ENCODE results near the gene SPATC1L.

SPATC1L gene

GRCh38 chr21:46217511-46218196 is 33.4 kb upstream of the SPATC1L start:
- Histone ChIP-seq H3K4me1 (ENCODE audit: control insufficient read depth in 1 of 2, insufficient read depth in 1 of 2, low read depth in 1 of 2, low read length in 1 of 2) (no peaks in the 10 kb centered on the region), H3K27me3 (no peaks in the 10 kb centered on the region), H3K36me3 (no peaks in the 10 kb centered on the region), H3K9me3 (no peaks in the 10 kb centered on the region), H3K4me3 (ENCODE audit: low read depth in 1 of 2, low read length in 1 of 2) (no peak overlapping the region), H3K27ac (no peak overlapping the region)
- TF ChIP-seq, protein P1, sequence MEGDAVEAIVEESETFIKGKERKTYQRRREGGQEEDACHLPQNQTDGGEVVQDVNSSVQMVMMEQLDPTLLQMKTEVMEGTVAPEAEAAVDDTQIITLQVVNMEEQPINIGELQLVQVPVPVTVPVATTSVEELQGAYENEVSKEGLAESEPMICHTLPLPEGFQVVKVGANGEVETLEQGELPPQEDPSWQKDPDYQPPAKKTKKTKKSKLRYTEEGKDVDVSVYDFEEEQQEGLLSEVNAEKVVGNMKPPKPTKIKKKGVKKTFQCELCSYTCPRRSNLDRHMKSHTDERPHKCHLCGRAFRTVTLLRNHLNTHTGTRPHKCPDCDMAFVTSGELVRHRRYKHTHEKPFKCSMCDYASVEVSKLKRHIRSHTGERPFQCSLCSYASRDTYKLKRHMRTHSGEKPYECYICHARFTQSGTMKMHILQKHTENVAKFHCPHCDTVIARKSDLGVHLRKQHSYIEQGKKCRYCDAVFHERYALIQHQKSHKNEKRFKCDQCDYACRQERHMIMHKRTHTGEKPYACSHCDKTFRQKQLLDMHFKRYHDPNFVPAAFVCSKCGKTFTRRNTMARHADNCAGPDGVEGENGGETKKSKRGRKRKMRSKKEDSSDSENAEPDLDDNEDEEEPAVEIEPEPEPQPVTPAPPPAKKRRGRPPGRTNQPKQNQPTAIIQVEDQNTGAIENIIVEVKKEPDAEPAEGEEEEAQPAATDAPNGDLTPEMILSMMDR (IDR thresholded peaks at IDR 0.05): no peak

- no peaks in the 10 kb centered on the region for H3K36me3 ChIP-seq
- no peaks in the 10 kb centered on the region for H3K4me1 ChIP-seq (ENCODE audit: control insufficient read depth in 1 of 2, insufficient read depth in 1 of 2, low read depth in 1 of 2, low read length in 1 of 2)
- TF ChIP-seq, protein P1 (IDR thresholded peaks at IDR 0.05): no peak
- H3K27ac ChIP-seq: no peak overlapping the region
- no peaks in the 10 kb centered on the region for H3K27me3 ChIP-seq
- no peak overlapping the region for H3K4me3 ChIP-seq (ENCODE audit: low read depth in 1 of 2, low read length in 1 of 2)
- H3K9me3 ChIP-seq: no peaks in the 10 kb centered on the region
Measured at GRCh38 chr21:46216132-46216747, 32.0 kb upstream of the SPATC1L start.

DNA sequence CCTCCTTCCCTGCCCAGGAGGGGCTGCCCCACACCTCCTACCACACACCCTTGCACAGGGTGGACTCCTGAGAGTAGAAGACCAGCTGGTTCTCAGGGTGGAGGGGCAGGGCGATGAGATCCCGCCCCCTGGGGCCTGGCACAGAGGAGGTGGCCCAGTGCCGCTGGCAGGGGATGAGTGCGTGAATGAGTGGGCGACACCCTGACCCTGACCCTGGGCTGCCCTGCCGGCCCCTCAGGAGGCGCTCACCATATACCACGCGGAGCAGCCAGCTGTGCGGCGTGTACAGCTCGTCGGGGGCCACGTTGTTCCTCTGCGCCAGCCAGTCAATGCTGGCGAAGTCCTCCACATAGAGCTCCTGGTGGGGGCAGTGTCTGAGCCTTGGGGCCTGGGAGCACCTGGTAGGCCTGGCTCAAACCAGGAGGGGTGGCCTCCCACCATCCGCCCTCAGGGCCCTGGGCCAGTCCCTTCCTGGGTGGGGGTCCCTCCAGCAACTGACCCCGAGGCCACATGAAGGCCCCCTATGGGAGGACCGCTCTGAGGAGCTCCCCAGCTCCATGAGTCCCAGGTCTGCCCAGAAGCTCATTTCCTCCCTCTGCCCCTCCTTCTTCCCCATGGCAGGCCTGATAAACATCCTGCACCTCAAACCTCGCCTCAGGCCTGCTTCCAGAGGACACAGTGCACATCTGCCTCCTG is 31.3 kb upstream of the SPATC1L start:
- Histone ChIP-seq H3K27me3 (no peaks in the 10 kb centered on the region), H3K9me3 (no peaks in the 10 kb centered on the region), H3K36me3 (no peaks in the 10 kb centered on the region), H3K4me3 (ENCODE audit: low read depth in 1 of 2, low read length in 1 of 2) (no peak overlapping the region), H3K27ac (no peak overlapping the region), H3K4me1 (ENCODE audit: control insufficient read depth in 1 of 2, insufficient read depth in 1 of 2, low read depth in 1 of 2, low read length in 1 of 2) (no peaks in the 10 kb centered on the region)
- TF ChIP-seq, protein P1 (IDR thresholded peaks at IDR 0.05): no peak

- H3K4me1 ChIP-seq (ENCODE audit: control insufficient read depth in 1 of 2, insufficient read depth in 1 of 2, low read depth in 1 of 2, low read length in 1 of 2): no peaks in the 10 kb centered on the region
- H3K9me3 ChIP-seq: no peaks in the 10 kb centered on the region
- no peak overlapping the region for H3K4me3 ChIP-seq (ENCODE audit: low read depth in 1 of 2, low read length in 1 of 2)
- no peaks in the 10 kb centered on the region for H3K36me3 ChIP-seq
- TF ChIP-seq, protein P1 (IDR thresholded peaks at IDR 0.05): no peak
- H3K27me3 ChIP-seq: no peaks in the 10 kb centered on the region
- H3K27ac ChIP-seq: no peak overlapping the region
Measured at GRCh38 chr21:46214478-46215340, 30.4 kb upstream of the SPATC1L start.

DNA sequence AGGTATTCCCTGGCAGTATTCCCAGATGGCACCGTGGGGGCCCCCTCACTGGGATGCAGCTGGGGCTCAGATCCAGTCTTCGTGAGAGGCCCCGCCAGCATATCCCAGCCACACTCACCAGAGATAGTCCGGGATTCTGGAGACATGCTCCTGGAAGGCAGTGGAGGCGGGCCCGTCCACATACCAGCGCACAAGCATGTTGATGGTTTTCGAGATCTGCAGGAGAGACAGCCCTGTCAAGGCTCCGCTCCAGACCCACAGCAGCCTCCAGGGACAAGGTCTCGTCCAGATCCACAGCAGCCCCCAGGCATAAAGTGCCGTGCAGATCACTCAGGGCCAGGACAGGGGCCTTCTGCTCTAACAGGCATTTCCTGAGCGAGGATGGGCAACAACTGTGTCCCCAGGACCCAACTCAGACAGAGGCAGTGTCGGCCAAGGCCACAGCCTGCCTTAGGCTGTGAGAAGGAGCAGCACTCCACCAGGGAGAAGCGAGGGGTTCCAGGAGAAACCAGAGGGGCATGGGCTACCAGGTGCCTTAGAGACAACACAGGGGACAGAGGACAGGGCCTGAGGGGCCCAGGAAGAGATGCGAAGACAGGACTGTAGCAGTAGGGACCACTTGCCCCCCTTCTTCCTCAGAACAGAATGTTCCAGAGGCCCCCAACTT is 29.5 kb upstream of the SPATC1L start:
- Histone ChIP-seq H3K27ac (no peak overlapping the region), H3K36me3 (peaks cover 3% of the 10 kb centered on the region), H3K9me3 (no peaks in the 10 kb centered on the region), H3K4me1 (ENCODE audit: control insufficient read depth in 1 of 2, insufficient read depth in 1 of 2, low read depth in 1 of 2, low read length in 1 of 2) (no peaks in the 10 kb centered on the region), H3K4me3 (ENCODE audit: low read depth in 1 of 2, low read length in 1 of 2) (no peak overlapping the region), H3K27me3 (no peaks in the 10 kb centered on the region)
- TF ChIP-seq, protein P1 (IDR thresholded peaks at IDR 0.05): no peak

Measured in neutrophil (primary cell).